Ascending aorta (tissue), 2 donors: ENCODE results near the gene ERCC2. TPM values are rescaled to one million over a fixed set of nuclear protein-coding genes. Genes with fewer than 3 reads are reported as not detected.

ENCODE experiments used
- DNase-seq, 2 donors: peaks; one replicate each; pipeline ENCODE4 v3.0.0-alpha.2; 2019; ENCODE audit warnings: low spot score in 2 of 2
- H3K27ac ChIP-seq, 2 donors: fragments of 200-600 bp; sonication (generic); one replicate each; pipeline ENCODE4 v1.5.1; 2016 to 2017; ENCODE audit warnings: mild to moderate bottlenecking in 1 of 2
- H3K27me3 ChIP-seq: fragments of 200-600 bp; sonication (generic); one replicate; pipeline ENCODE4 v1.5.1; 2017
- H3K36me3 ChIP-seq, 2 donors: fragments of 200-600 bp; sonication (generic); one replicate each; pipeline ENCODE4 v1.5.1; 2016
- H3K4me1 ChIP-seq, 2 donors: fragments of 200-600 bp; sonication (generic); one replicate each; pipeline ENCODE4 v1.5.1; 2016 to 2017; ENCODE audit warnings: mild to moderate bottlenecking in 1 of 2
- H3K4me3 ChIP-seq, 2 donors: fragments of 200-600 bp; sonication (generic); one replicate each; pipeline ENCODE4 v1.5.1; 2016 to 2017; ENCODE audit warnings: mild to moderate bottlenecking in 1 of 2
- H3K9me3 ChIP-seq, 2 donors: fragments of 200-600 bp; sonication (generic); one replicate each; pipeline ENCODE4 v1.5.1; 2016
- intact Hi-C: fragments of 100-400 bp; cut with DNase I; formaldehyde crosslinking; loops from one replicate; pipeline ENCODE4 v1.15.1; 2023
- total RNA-seq: library from RNA; depleted of rRNA; stranded (reverse); fragments of >200 nt; gene quantifications from one replicate; pipeline ENCODE4 v1.1.0, GENCODE V29; 2016
- TF ChIP-seq, protein P1 (sequence below), 3 experiments: fragments of 200-600 bp in 2 of 3; fragments of 450-650 bp in 1 of 3; sonication (generic) in 2 of 3; IDR thresholded peaks; one replicate each; pipeline ENCODE4 v1.5.1; 2016 to 2019; ENCODE audit warnings: antibody characterized with exemption in 3 of 3, mild to moderate bottlenecking in 1 of 3, moderate library complexity in 1 of 3

The ERCC2 gene
- total RNA-seq, 1 donor from 2014 or later, result 22.4 TPM

GRCh38 chr19:45349126-45349415 is 21.3 kb downstream of the ERCC2 start:
- TF ChIP-seq, protein P1, sequence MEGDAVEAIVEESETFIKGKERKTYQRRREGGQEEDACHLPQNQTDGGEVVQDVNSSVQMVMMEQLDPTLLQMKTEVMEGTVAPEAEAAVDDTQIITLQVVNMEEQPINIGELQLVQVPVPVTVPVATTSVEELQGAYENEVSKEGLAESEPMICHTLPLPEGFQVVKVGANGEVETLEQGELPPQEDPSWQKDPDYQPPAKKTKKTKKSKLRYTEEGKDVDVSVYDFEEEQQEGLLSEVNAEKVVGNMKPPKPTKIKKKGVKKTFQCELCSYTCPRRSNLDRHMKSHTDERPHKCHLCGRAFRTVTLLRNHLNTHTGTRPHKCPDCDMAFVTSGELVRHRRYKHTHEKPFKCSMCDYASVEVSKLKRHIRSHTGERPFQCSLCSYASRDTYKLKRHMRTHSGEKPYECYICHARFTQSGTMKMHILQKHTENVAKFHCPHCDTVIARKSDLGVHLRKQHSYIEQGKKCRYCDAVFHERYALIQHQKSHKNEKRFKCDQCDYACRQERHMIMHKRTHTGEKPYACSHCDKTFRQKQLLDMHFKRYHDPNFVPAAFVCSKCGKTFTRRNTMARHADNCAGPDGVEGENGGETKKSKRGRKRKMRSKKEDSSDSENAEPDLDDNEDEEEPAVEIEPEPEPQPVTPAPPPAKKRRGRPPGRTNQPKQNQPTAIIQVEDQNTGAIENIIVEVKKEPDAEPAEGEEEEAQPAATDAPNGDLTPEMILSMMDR (IDR thresholded peaks at IDR 0.05), result no peak
- H3K4me1 ChIP-seq, result no peaks in the 10 kb centered on the region
- intact Hi-C loops, result no loop called here
- H3K4me3 ChIP-seq, result no peak overlapping the region
- H3K9me3 ChIP-seq, result no peaks in the 10 kb centered on the region
- peaks cover 4% of the 10 kb centered on the region for H3K27me3 ChIP-seq
- DNase-seq, result no peak
- no peak overlapping the region for H3K27ac ChIP-seq
- H3K36me3 ChIP-seq, result peaks cover 18 to 24% of the 10 kb centered on the region in 2 donors

GRCh38 chr19:45348367-45349125 is 21.8 kb downstream of the ERCC2 start:
- H3K9me3 ChIP-seq, result no peaks in the 10 kb centered on the region
- TF ChIP-seq, protein P1 (IDR thresholded peaks at IDR 0.05), result no peak
- H3K36me3 ChIP-seq, result peaks cover 15 to 21% of the 10 kb centered on the region in 2 donors
- H3K27me3 ChIP-seq, result peaks cover 4% of the 10 kb centered on the region
- no peak overlapping the region for H3K4me3 ChIP-seq
- intact Hi-C loops, result no loop called here
- no peak for DNase-seq
- no peak overlapping the region for H3K27ac ChIP-seq
- H3K4me1 ChIP-seq, result no peaks in the 10 kb centered on the region

DNA sequence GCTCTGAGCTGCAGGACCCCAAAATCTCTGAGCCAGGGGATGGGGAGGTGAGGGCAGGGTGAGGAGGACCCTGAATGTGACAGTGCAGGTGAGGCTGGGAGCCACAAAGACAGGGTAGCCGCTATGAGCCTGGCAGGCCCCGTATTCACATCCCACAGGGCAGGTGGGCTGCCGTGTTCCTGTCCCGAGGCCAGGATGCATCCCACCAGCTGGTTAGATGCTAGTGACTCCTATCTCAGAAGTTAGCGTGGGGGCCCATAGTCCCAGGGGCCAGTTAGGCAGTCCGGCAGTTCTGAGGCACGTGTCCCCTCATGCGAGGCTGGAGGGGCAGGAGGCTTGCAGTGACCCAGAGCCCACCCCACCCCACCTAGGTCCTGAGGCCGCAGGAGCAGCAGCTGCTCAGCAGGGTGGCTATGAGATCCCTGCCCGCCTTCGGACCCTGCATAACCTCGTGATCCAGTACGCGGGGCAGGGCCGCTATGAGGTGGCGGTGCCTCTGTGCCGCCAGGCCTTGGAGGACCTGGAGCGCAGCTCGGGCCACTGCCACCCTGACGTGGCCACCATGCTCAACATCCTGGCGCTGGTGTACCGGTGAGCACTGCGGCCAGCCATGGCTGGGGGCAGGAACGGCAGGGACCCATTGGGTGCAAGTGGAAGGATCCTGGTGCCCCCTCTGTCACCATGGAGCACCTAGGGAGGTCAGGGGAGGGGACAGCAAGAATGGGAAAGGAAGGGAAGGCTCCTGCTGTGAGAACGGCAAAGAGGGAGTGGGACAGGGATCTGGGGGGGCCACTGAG is 22.6 kb downstream of the ERCC2 start:
- intact Hi-C loops, result no loop called here
- H3K36me3 ChIP-seq, result peaks cover 8 to 13% of the 10 kb centered on the region in 2 donors
- no peak overlapping the region for H3K27ac ChIP-seq
- no peaks in the 10 kb centered on the region for H3K4me1 ChIP-seq
- H3K4me3 ChIP-seq, result no peak overlapping the region
- H3K27me3 ChIP-seq, result peaks cover 4% of the 10 kb centered on the region
- H3K9me3 ChIP-seq, result no peaks in the 10 kb centered on the region
- no peak for DNase-seq
- TF ChIP-seq, protein P1 (IDR thresholded peaks at IDR 0.05), result no peak

DNA sequence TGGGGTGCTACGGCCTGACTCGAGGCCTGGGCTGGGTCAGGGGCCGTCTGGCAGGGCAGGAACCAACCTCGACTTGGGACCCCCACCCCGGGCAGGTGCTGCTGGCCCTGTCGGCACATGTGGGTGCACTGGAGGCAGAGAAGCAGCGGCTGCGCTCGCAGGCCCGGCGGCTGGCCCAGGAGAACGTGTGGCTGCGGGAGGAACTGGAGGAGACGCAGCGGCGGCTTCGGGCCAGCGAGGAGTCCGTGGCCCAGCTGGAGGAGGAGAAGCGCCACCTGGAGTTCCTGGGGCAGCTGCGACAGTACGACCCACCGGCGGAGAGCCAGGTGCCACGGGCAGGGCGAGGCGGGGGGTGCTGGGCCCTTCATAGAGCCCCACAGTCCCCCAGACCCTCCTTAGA is 23.9 kb downstream of the ERCC2 start:
- H3K9me3 ChIP-seq, result no peaks in the 10 kb centered on the region
- H3K27me3 ChIP-seq, result peaks cover 4% of the 10 kb centered on the region
- DNase-seq, result no peak
- no peak overlapping the region for H3K4me3 ChIP-seq
- H3K27ac ChIP-seq, result no peak overlapping the region
- H3K4me1 ChIP-seq, result no peaks in the 10 kb centered on the region
- H3K36me3 ChIP-seq, result peaks cover 0 to 3% of the 10 kb centered on the region in 2 donors
- TF ChIP-seq, protein P1 (IDR thresholded peaks at IDR 0.05), result no peak
- intact Hi-C loops, result no loop called here

DNA sequence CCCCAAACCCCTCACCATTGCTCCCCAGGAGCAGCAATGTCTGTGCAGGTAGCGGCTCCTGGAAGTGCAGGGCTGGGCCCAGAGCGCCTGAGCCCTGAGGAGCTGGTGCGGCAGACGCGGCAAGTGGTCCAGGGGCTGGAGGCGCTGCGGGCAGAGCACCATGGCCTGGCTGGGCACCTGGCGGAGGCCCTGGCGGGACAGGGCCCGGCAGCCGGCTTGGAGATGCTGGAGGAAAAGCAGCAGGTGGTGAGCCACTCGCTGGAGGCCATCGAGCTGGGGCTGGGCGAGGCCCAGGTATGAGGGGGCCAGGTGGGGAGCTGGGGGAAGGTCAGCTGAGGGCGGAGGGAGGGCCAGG is 24.9 kb downstream of the ERCC2 start:
- Histone ChIP-seq H3K36me3 (no peaks in the 10 kb centered on the region), H3K27me3 (peaks cover 8% of the 10 kb centered on the region)

More for the DNA sequence above, 24.9 kb downstream of the ERCC2 start:
- Histone ChIP-seq H3K9me3 (no peaks in the 10 kb centered on the region), H3K27ac (no peak overlapping the region), H3K4me3 (no peak overlapping the region), H3K4me1 (peaks cover 2 to 4% of the 10 kb centered on the region in 2 donors)
- intact Hi-C loops, result no loop called here
- TF ChIP-seq, protein P1 (IDR thresholded peaks at IDR 0.05), result no peak
- no peak for DNase-seq
